ENCODE data around the gene TMEM117. TPM values are rescaled to one million over a fixed set of nuclear protein-coding genes. Genes with fewer than 3 reads are reported as not detected.

Gene TMEM117
- total RNA-seq, 1 donor from 2014 or later = 22.1 TPM

DNA sequence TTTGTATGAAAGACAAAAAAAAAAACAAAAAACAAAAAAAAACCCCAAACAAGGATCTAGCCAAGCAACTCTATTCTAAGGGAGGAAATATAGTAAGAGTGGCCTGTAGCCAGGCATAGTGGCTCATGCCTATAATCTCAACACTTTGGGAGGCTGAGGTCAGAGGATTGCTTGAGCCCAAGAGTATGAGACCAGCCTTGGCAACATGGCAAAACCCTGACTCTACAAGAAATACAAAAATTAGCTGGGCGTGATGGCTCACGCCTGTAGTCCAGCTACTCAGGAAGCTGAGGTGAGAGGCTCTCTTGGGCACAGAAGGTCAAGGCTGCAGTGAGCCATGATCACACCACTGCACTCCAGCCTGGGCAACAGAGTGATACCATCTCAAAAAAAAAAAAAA is 47.9 kb downstream of the TMEM117 start:
- no peaks in the 10 kb centered on the region for H3K4me1 ChIP-seq
- no peak for DNase-seq (ENCODE audit: extremely low spot score in 2 of 2)
- TF ChIP-seq POLR2A (IDR thresholded peaks at IDR 0.05) (no peak), CTCF (IDR thresholded peaks at IDR 0.05) (no peak), POLR2AphosphoS5 (IDR thresholded peaks at IDR 0.05; ENCODE audit: insufficient read depth in 1 of 2, low read depth in 1 of 2) (no peak)
- H3K27ac ChIP-seq = no peak overlapping the region
- H3K36me3 ChIP-seq = no peaks in the 10 kb centered on the region
- H3K9me3 ChIP-seq = no peaks in the 10 kb centered on the region
- H3K4me3 ChIP-seq = no peak overlapping the region
- H3K27me3 ChIP-seq = no peaks in the 10 kb centered on the region
- intact Hi-C loops (cut with DNase I) = no loop called here

DNA sequence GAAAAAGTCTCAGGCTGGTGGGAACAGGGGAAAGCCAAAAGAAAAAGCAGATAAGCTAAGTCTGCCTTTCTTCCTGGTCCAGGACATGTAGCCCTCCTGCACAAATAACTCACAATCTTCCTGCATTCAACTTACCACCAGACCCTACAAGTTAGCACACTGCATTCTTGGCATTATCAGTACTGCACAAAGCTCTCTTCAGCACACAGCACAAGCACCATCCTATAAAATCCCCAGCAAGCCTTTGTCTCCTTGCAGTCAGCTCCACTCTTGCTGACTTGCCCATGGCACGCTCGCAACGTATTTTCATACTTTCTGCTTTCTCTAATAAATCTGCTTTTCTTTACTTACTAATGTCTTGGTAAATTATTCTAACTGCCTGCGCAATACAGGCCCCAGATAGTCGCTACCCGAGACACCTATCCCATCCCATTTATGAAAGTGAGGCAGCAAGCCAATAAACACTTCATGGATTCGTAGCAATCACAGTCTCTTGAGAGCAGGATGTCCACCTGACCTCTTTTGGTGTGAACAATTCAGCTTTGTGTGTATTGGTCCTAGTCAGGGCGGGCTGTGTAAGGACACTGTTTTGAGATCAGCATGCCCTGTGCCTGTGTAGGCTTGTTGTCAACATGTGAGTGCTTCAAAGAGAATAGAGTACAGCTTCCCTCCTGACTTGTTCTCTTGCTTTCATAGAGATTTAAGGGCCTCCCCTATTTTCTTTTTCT is 49.0 kb downstream of the TMEM117 start:
- Histone ChIP-seq H3K27me3 (no peaks in the 10 kb centered on the region), H3K36me3 (no peaks in the 10 kb centered on the region), H3K4me1 (no peaks in the 10 kb centered on the region), H3K4me3 (no peak overlapping the region), H3K27ac (no peak overlapping the region), H3K9me3 (no peaks in the 10 kb centered on the region)
- DNase-seq (ENCODE audit: extremely low spot score in 2 of 2) = no peak
- TF ChIP-seq CTCF (IDR thresholded peaks at IDR 0.05) (no peak), POLR2AphosphoS5 (IDR thresholded peaks at IDR 0.05; ENCODE audit: insufficient read depth in 1 of 2, low read depth in 1 of 2) (peak in 1 of 2 donors; percentile 15)
- intact Hi-C loops (cut with DNase I) = no loop called here

DNA sequence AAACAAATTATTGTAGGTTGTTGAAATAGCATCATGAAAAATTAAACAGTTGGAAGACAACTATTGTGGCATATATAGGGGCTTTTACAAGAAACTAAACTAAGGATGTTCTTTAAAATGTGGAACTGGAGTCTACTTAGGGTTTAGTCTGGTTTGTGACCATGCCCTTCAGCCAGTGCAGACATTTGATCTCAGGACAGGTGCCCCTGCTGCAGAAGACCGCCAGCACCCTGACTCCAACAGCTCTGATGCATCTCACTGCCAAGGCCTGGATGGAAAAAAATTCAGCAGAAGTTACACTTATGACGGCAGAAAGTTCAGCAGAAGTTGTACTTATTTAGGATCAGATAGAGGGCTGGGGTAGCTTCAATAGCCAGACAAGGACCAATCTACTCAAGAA is 51.5 kb downstream of the TMEM117 start:
- no peaks in the 10 kb centered on the region for H3K9me3 ChIP-seq
- no peak overlapping the region for H3K4me3 ChIP-seq
- H3K36me3 ChIP-seq = no peaks in the 10 kb centered on the region
- H3K27me3 ChIP-seq = no peaks in the 10 kb centered on the region
- intact Hi-C loops (cut with DNase I) = no loop called here
- TF ChIP-seq CTCF (IDR thresholded peaks at IDR 0.05) (no peak), POLR2A (IDR thresholded peaks at IDR 0.05) (no peak), POLR2AphosphoS5 (IDR thresholded peaks at IDR 0.05; ENCODE audit: insufficient read depth in 1 of 2, low read depth in 1 of 2) (no peak)
- H3K4me1 ChIP-seq = no peaks in the 10 kb centered on the region
- H3K27ac ChIP-seq = no peak overlapping the region
- DNase-seq (ENCODE audit: extremely low spot score in 2 of 2) = no peak

- Histone ChIP-seq H3K4me3 (no peak overlapping the region), H3K9me3 (no peaks in the 10 kb centered on the region), H3K27ac (no peak overlapping the region), H3K4me1 (no peaks in the 10 kb centered on the region), H3K36me3 (no peaks in the 10 kb centered on the region), H3K27me3 (no peaks in the 10 kb centered on the region)
- no peak for DNase-seq (ENCODE audit: extremely low spot score in 2 of 2)
- TF ChIP-seq CTCF (IDR thresholded peaks at IDR 0.05) = no peak
- intact Hi-C loops (cut with DNase I) = no loop called here
These were observed 56.1 kb downstream of the TMEM117 start for GRCh38 chr12:43891856-43892574.

DNA sequence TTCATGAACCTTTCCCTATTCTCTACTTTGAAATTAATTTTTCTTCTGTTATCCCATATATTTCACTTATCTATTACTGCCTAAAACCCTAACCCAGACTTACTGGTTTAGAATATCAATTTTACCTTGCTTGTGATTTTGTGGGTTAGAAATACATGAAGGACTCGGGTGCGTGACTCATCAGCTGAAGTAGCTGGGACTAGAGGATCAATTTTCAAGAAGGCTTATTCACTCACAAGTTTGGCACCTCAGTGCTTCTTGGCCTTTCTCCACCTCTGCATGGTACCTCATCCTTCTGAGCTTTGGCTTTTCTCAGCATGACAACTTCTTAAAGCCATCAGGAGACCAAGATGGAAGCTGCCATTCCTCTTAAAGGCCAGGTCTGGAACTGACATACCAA is 57.8 kb downstream of the TMEM117 start:
- H3K27ac ChIP-seq = no peak overlapping the region
- no peaks in the 10 kb centered on the region for H3K9me3 ChIP-seq
- intact Hi-C loops (cut with DNase I) = no loop called here
- TF ChIP-seq CTCF (IDR thresholded peaks at IDR 0.05) (no peak), POLR2A (IDR thresholded peaks at IDR 0.05) (no peak), POLR2AphosphoS5 (IDR thresholded peaks at IDR 0.05; ENCODE audit: insufficient read depth in 1 of 2, low read depth in 1 of 2) (no peak)
- no peaks in the 10 kb centered on the region for H3K4me1 ChIP-seq
- H3K4me3 ChIP-seq = no peak overlapping the region
- no peaks in the 10 kb centered on the region for H3K27me3 ChIP-seq
- H3K36me3 ChIP-seq = no peaks in the 10 kb centered on the region
- no peak for DNase-seq (ENCODE audit: extremely low spot score in 2 of 2)
